HL-60 (cell line): ENCODE measurements around the gene GTPBP1.

Source experiments
- DNase-seq, 2 experiments: peaks; one replicate each; pipeline ENCODE4 v3.0.0-alpha.2; 2010 to 2020; ENCODE audit warnings: low read depth in 1 of 2, low spot score in 1 of 2
- H3K27ac ChIP-seq: fragments of 250-450 bp; sonication (Bioruptor Pico); replicated peaks from 2 replicates; pipeline ENCODE4 v1.5.1; 2020; ENCODE audit warnings: mild to moderate bottlenecking, moderate library complexity
- H3K27me3 ChIP-seq: fragments of 250-450 bp; sonication (Bioruptor Pico); 2 replicates; pipeline ENCODE4 v1.5.1; 2021; ENCODE audit warnings: mild to moderate bottlenecking, moderate library complexity; ENCODE audit not compliant: insufficient read depth, poor library complexity, severe bottlenecking
- H3K4me3 ChIP-seq: replicated peaks from 2 replicates; pipeline ENCODE4 v1.5.1; 2011; ENCODE audit warnings: mild to moderate bottlenecking, control low read depth, low read length; ENCODE audit not compliant: insufficient read depth
- CTCF ChIP-seq: IDR thresholded peaks from one replicate; pipeline ENCODE4 v1.5.1; 2011; ENCODE audit warnings: low read length, control low read depth, inconsistent platforms; ENCODE audit not compliant: insufficient read depth
- GABPA ChIP-seq: IDR thresholded peaks from 2 replicates; pipeline ENCODE4 v1.6.1; 2012; ENCODE audit warnings: low read depth
- POLR2AphosphoS5 ChIP-seq: IDR thresholded peaks from 2 replicates; pipeline ENCODE4 v1.6.1; 2012; ENCODE audit warnings: low read depth
- REST ChIP-seq: IDR thresholded peaks from 2 replicates; pipeline ENCODE4 v1.6.1; 2012; ENCODE audit warnings: low read depth; ENCODE audit not compliant: insufficient replicate concordance
- SPI1 ChIP-seq: IDR thresholded peaks from 2 replicates; pipeline ENCODE4 v1.6.1; 2012; ENCODE audit warnings: low read depth, mild to moderate bottlenecking, borderline replicate concordance

Gene GTPBP1

GRCh38 chr22:38770257-38770949 is 64.7 kb downstream of the GTPBP1 start:
- DNase-seq, result no peak
- Histone ChIP-seq H3K4me3 (no peak overlapping the region), H3K27me3 (no peaks in the 10 kb centered on the region), H3K27ac (no peak overlapping the region)
- TF ChIP-seq REST (no peak), SPI1 (no peak), POLR2AphosphoS5 (no peak), GABPA (no peak), CTCF (no peak)

GRCh38 chr22:38772623-38772873 is 66.8 kb downstream of the GTPBP1 start:
- no peak overlapping the region for H3K27ac ChIP-seq
- no peaks in the 10 kb centered on the region for H3K27me3 ChIP-seq
- H3K4me3 ChIP-seq, result no peak overlapping the region
- no peak for DNase-seq
- TF ChIP-seq CTCF, result no peak

- H3K27me3 ChIP-seq, result no peaks in the 10 kb centered on the region
- no peak overlapping the region for H3K4me3 ChIP-seq
- no peak for DNase-seq
- TF ChIP-seq POLR2AphosphoS5 (no peak), REST (no peak), SPI1 (no peak), CTCF (no peak), GABPA (no peak)
- H3K27ac ChIP-seq, result no peak overlapping the region
Observed at GRCh38 chr22:38773363-38773946, 67.7 kb downstream of the GTPBP1 start.

GRCh38 chr22:38774496-38775166 is 68.9 kb downstream of the GTPBP1 start:
- Histone ChIP-seq H3K27me3 (no peaks in the 10 kb centered on the region), H3K27ac (no peak overlapping the region), H3K4me3 (no peak overlapping the region)
- DNase-seq, result no peak
- TF ChIP-seq POLR2AphosphoS5 (no peak), GABPA (no peak), CTCF (no peak), REST (no peak), SPI1 (no peak)
